Measurements from ENCODE around the gene GRIK1.

Gene GRIK1

DNA sequence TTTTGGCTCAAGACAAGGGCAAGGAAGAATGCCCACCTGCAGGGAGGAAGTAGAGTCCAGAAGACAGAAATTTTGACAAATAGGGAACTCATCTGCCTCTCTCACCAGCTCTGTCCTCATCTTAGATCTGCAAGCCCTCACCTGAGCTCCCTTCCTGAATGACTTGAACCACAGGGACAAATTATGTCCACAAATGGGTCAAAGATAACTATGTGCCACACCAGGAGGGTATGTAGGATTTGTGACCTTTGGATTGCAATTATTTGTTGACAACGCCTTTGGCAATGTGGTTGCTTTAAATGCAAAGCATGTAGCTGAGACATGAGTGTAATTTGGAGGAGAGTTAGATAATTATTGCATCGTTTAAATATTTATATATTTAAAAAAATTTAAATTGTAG is 79.5 kb downstream of the GRIK1 start:
- in situ Hi-C loops (cut with MboI; ENCODE audit: low sequenced_read_pairs, unreplicated experiment) = no loop called here
- TF ChIP-seq, protein P1, sequence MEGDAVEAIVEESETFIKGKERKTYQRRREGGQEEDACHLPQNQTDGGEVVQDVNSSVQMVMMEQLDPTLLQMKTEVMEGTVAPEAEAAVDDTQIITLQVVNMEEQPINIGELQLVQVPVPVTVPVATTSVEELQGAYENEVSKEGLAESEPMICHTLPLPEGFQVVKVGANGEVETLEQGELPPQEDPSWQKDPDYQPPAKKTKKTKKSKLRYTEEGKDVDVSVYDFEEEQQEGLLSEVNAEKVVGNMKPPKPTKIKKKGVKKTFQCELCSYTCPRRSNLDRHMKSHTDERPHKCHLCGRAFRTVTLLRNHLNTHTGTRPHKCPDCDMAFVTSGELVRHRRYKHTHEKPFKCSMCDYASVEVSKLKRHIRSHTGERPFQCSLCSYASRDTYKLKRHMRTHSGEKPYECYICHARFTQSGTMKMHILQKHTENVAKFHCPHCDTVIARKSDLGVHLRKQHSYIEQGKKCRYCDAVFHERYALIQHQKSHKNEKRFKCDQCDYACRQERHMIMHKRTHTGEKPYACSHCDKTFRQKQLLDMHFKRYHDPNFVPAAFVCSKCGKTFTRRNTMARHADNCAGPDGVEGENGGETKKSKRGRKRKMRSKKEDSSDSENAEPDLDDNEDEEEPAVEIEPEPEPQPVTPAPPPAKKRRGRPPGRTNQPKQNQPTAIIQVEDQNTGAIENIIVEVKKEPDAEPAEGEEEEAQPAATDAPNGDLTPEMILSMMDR (IDR thresholded peaks at IDR 0.05; ENCODE audit: borderline replicate concordance, control extremely low read depth, extremely low read depth, insufficient read depth, missing control alignments) = no peak
- DNase-seq (ENCODE audit: low spot score) = no peak

DNA sequence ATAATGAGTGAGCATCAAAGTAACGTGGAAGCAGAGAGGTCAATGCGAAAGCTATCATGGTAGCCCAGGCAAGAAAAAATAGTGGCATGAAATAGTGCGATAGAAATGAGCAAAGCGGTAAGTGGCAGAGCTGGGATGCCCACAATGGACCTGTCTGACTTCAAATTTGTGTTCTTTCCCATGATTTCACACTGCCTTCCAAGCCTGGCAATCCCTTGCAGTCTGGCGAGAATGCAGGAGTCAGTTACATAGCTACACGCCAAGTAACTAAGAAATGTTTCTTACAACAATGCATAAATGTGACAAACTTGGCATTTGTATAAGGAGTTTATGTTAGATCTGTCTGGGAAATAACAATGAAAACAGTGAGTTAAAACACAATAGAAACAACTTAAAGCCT is 82.6 kb downstream of the GRIK1 start:
- DNase-seq (ENCODE audit: low spot score) = no peak
- in situ Hi-C loops (cut with MboI; ENCODE audit: low sequenced_read_pairs, unreplicated experiment) = loop anchor here (10.0 kb wide), 1 partner anchor 382 kb away; no protein-coding TSS in a partner anchor
- TF ChIP-seq, protein P1 (IDR thresholded peaks at IDR 0.05; ENCODE audit: borderline replicate concordance, control extremely low read depth, extremely low read depth, insufficient read depth, missing control alignments) = no peak

DNA sequence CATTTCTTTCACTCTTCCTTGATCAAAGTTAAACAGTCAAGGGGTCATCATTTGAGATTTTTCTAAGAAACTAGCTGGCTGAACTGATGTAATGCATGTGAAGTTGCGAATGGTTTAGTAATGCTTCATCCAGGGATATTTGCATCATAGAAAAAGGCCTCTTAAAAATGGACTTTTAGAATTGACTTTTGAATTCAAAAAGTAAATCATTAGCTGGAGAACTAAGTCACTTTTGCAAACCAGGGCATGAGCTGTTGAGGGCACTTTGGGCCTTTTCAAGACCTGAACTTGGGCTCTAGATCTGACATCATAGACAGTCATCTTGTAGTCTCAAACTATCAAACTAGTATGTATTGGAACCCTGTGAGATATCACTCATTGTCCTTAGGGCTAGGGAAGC is 85.0 kb downstream of the GRIK1 start:
- in situ Hi-C loops (cut with MboI; ENCODE audit: low sequenced_read_pairs, unreplicated experiment) = loop anchor here (10.0 kb wide), 1 partner anchor 380 kb away; no protein-coding TSS in a partner anchor
- no peak for DNase-seq (ENCODE audit: low spot score)
- TF ChIP-seq, protein P1 (IDR thresholded peaks at IDR 0.05; ENCODE audit: borderline replicate concordance, control extremely low read depth, extremely low read depth, insufficient read depth, missing control alignments) = no peak

DNA sequence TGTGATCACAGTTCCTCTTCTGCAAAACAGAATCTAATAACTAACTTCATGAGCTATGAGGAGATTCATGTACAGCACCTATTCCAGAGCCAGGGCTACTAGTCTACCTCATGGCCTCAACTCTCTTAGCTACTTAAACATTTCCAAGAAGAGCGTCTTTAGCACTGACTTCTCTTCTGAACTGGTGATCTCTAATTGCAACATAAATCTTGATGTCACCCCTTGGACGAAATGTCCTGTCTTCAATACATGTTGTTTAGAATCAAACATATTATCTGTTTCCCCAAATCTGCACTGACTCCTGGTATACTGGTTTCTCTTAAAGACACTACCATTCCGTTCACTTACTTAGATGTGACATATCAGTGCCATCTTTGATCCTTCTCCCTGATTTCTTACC is 88.2 kb downstream of the GRIK1 start:
- TF ChIP-seq, protein P1 (IDR thresholded peaks at IDR 0.05; ENCODE audit: borderline replicate concordance, control extremely low read depth, extremely low read depth, insufficient read depth, missing control alignments) = no peak
- in situ Hi-C loops (cut with MboI; ENCODE audit: low sequenced_read_pairs, unreplicated experiment) = loop anchor here (10.0 kb wide), 1 partner anchor 377 kb away; no protein-coding TSS in a partner anchor
- no peak for DNase-seq (ENCODE audit: low spot score)

DNA sequence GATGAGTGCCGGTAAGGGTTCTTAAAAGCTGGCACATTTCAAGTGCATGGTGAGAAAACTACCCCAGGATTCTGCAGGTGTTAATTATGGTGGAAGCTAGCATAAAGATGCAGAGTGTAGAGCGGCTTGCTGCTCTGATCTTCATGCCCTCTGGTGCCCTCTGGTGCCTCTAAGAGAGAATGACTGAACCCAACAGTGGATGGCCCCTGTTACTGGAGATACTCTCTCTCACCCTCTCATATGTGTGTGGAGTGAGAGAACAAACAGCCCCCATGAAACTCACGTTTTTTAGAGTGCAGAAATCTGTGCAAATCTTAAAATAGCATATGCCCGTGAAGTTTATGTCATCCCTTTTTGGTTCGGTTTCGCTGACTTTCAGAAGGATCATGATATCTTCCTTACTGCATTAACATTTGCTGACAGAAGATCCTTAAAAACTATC is 90.0 kb downstream of the GRIK1 start:
- TF ChIP-seq, protein P1 (IDR thresholded peaks at IDR 0.05; ENCODE audit: borderline replicate concordance, control extremely low read depth, extremely low read depth, insufficient read depth, missing control alignments) = peak; percentile 70
- in situ Hi-C loops (cut with MboI; ENCODE audit: low sequenced_read_pairs, unreplicated experiment) = loop anchor here (10.0 to 25.0 kb wide), 2 partner anchors 375 to 762 kb away; no protein-coding TSS in a partner anchor
- peak; percentile 44 for DNase-seq (ENCODE audit: low spot score)

DNA sequence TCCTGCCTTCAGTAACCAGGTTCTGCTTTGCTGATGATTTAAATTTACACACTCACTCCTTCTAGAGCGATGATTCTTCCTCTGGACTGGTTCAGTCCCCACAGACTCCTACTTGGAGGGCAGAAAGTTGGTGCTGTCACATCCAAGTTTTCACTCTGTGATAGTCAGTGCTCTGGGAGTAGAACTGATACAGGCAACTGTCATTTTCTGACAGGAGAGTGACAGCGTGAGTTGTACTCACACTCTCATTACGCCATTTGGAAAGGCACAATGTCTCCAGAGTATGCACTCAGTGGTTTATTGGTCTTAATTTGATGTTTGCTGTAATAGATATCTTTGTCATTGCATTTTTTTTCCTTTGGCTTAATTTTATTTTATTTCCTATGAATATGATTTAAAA is 96.0 kb downstream of the GRIK1 start:
- in situ Hi-C loops (cut with MboI; ENCODE audit: low sequenced_read_pairs, unreplicated experiment) = loop anchor here (25.0 kb wide), 1 partner anchor 757 kb away; no protein-coding TSS in a partner anchor
- TF ChIP-seq, protein P1 (IDR thresholded peaks at IDR 0.05; ENCODE audit: borderline replicate concordance, control extremely low read depth, extremely low read depth, insufficient read depth, missing control alignments) = no peak
- no peak for DNase-seq (ENCODE audit: low spot score)

Data from GM13976 (cell line).